Mesenchymal stem cell (in vitro differentiated cells and primary cell): ENCODE results near the gene THBS1.

Experiments
- DNase-seq: peaks from one replicate; pipeline ENCODE4 v3.0.0-alpha.2; 2013
- H2AFZ ChIP-seq: one replicate; pipeline ENCODE4 v1.6.1; 2013; ENCODE audit warnings: low read depth, mild to moderate bottlenecking, control low read depth, inconsistent platforms, low read length, moderate library complexity
- H2AK5ac ChIP-seq: 2 replicates; pipeline ENCODE4 v1.6.1; 2013; ENCODE audit warnings: low read length, moderate library complexity, mild to moderate bottlenecking, inconsistent platforms; ENCODE audit not compliant: severe bottlenecking
- H2BK120ac ChIP-seq: one replicate; pipeline ENCODE4 v1.6.1; 2013; ENCODE audit warnings: low read depth, mild to moderate bottlenecking, inconsistent platforms, low read length, moderate library complexity
- H2BK12ac ChIP-seq, 2 experiments: one replicate each; pipeline ENCODE4 v1.6.1; 2013; ENCODE audit warnings: inconsistent platforms in 2 of 2, low read length in 2 of 2, mild to moderate bottlenecking in 2 of 2, moderate library complexity in 2 of 2, control low read depth in 1 of 2
- H2BK15ac ChIP-seq: one replicate; pipeline ENCODE4 v1.6.1; 2013; ENCODE audit warnings: mild to moderate bottlenecking, low read depth, inconsistent platforms; ENCODE audit not compliant: poor library complexity, severe bottlenecking
- H2BK5ac ChIP-seq: 2 replicates; pipeline ENCODE4 v1.6.1; 2013; ENCODE audit warnings: low read depth, mild to moderate bottlenecking, low read length, control low read depth, inconsistent platforms; ENCODE audit not compliant: poor library complexity, severe bottlenecking
- H3K14ac ChIP-seq, 2 experiments: one replicate each; pipeline ENCODE4 v1.6.1; 2013; ENCODE audit warnings: inconsistent platforms in 2 of 2, low read length in 2 of 2, control low read depth in 1 of 2, mild to moderate bottlenecking in 1 of 2, moderate library complexity in 1 of 2
- H3K18ac ChIP-seq, 2 experiments: one replicate each; pipeline ENCODE4 v1.6.1; 2013; ENCODE audit warnings: inconsistent platforms in 2 of 2, low read length in 2 of 2, control low read depth in 1 of 2, low read depth in 1 of 2, mild to moderate bottlenecking in 1 of 2
- H3K23ac ChIP-seq, 2 experiments: one replicate each; pipeline ENCODE4 v1.6.1; 2013; ENCODE audit warnings: inconsistent platforms in 2 of 2, low read length in 2 of 2, mild to moderate bottlenecking in 2 of 2, moderate library complexity in 2 of 2, control low read depth in 1 of 2
- H3K27ac ChIP-seq: 2 replicates; pipeline ENCODE4 v1.5.1; 2013; ENCODE audit warnings: mild to moderate bottlenecking, moderate library complexity, low read length, control low read depth, inconsistent platforms; ENCODE audit not compliant: poor library complexity, severe bottlenecking
- H3K27me3 ChIP-seq, 2 experiments: 2 replicates each; pipeline versions ENCODE4 v1.6.1 to v1.7.0; 2013; ENCODE audit warnings: low read length in 2 of 2, mild to moderate bottlenecking in 2 of 2, moderate library complexity in 2 of 2, control low read depth in 1 of 2, inconsistent platforms in 1 of 2; ENCODE audit not compliant: control insufficient read depth in 1 of 2, insufficient read depth in 1 of 2
- H3K36me3 ChIP-seq, 2 experiments: 2 replicates each; pipeline versions ENCODE4 v1.6.1 to v1.7.0; 2013; ENCODE audit warnings: low read length in 2 of 2, control low read depth in 1 of 2, inconsistent platforms in 1 of 2, low read depth in 1 of 2, mild to moderate bottlenecking in 1 of 2; ENCODE audit not compliant: insufficient read depth in 2 of 2, control insufficient read depth in 1 of 2
- H3K4ac ChIP-seq, 2 experiments: one replicate each; pipeline ENCODE4 v1.6.1; 2013; ENCODE audit warnings: inconsistent platforms in 2 of 2, low read length in 2 of 2, mild to moderate bottlenecking in 2 of 2, moderate library complexity in 2 of 2, control low read depth in 1 of 2, low read depth in 1 of 2
- H3K4me1 ChIP-seq: 2 replicates; pipeline ENCODE4 v1.6.1; 2013; ENCODE audit warnings: low read depth, low read length, control low read depth; ENCODE audit not compliant: control insufficient read depth, insufficient read depth
- H3K4me2 ChIP-seq: 2 replicates; pipeline ENCODE4 v1.6.1; 2013; ENCODE audit warnings: low read length, mild to moderate bottlenecking, inconsistent platforms; ENCODE audit not compliant: poor library complexity, severe bottlenecking
- H3K4me3 ChIP-seq, 2 experiments: 2 replicates each; pipeline versions ENCODE4 v1.5.1 to v1.7.0; 2013; ENCODE audit warnings: low read length in 2 of 2, mild to moderate bottlenecking in 2 of 2, control low read depth in 1 of 2, low read depth in 1 of 2; ENCODE audit not compliant: insufficient read depth in 1 of 2
- H3K79me1 ChIP-seq: replicated peaks from 2 replicates; pipeline ENCODE4 v1.6.1; 2013; ENCODE audit warnings: mild to moderate bottlenecking, control low read depth, low read length, inconsistent platforms; ENCODE audit not compliant: poor library complexity, severe bottlenecking
- H3K9ac ChIP-seq: 2 replicates; pipeline ENCODE4 v1.7.0; 2013; ENCODE audit warnings: mild to moderate bottlenecking, low read length, moderate library complexity
- H3K9me3 ChIP-seq: 2 replicates; pipeline ENCODE4 v1.7.0; 2013; ENCODE audit warnings: mild to moderate bottlenecking, low read length; ENCODE audit not compliant: control insufficient read depth
- H4K8ac ChIP-seq: one replicate; pipeline ENCODE4 v1.6.1; 2013; ENCODE audit warnings: inconsistent platforms, mild to moderate bottlenecking, low read length, moderate library complexity
- H4K91ac ChIP-seq: one replicate; pipeline ENCODE4 v1.6.1; 2013; ENCODE audit warnings: mild to moderate bottlenecking, low read length, inconsistent platforms
- WGBS: methylation state at CpG from one replicate; pipeline ENCODE4 v1.1.7; 2013; ENCODE audit warnings: mixed read lengths; 5-methylcytosine and 5-hydroxymethylcytosine counted together

The THBS1 gene

GRCh38 chr15:39556461-39556860, 24.4 kb upstream of the THBS1 start:
- no peak overlapping the region for H3K18ac ChIP-seq
- H3K27ac ChIP-seq: no peak overlapping the region
- no peak overlapping the region for H4K91ac ChIP-seq
- no peak overlapping the region for H3K4me3 ChIP-seq
- no peak overlapping the region for H2AFZ ChIP-seq
- no peaks in the 10 kb centered on the region for H3K4me1 ChIP-seq
- H3K4me2 ChIP-seq: no peak overlapping the region
- no peak overlapping the region for H3K4ac ChIP-seq
- 90% methylated on average over 7 of the region's 7 CpGs for WGBS
- no peaks in the 10 kb centered on the region for H3K9me3 ChIP-seq
- no peak overlapping the region for H3K9ac ChIP-seq
- no peaks in the 10 kb centered on the region for H3K27me3 ChIP-seq
- H2BK15ac ChIP-seq: no peak overlapping the region
- DNase-seq: no peak
- no peak overlapping the region for H3K23ac ChIP-seq
- H4K8ac ChIP-seq: no peak overlapping the region
- no peak overlapping the region for H2AK5ac ChIP-seq
- no peak overlapping the region for H2BK120ac ChIP-seq
- H3K14ac ChIP-seq: no peak overlapping the region
- no peaks in the 10 kb centered on the region for H3K79me1 ChIP-seq
- no peaks in the 10 kb centered on the region for H3K36me3 ChIP-seq
- no peak overlapping the region for H2BK12ac ChIP-seq
- no peak overlapping the region for H2BK5ac ChIP-seq

GRCh38 chr15:39558421-39558820, 22.5 kb upstream of the THBS1 start:
- no peak overlapping the region for H3K9ac ChIP-seq
- H2BK120ac ChIP-seq: no peak overlapping the region
- no peak overlapping the region for H3K27ac ChIP-seq
- no peak overlapping the region for H4K8ac ChIP-seq
- no peak overlapping the region for H3K4me3 ChIP-seq
- no peak overlapping the region for H3K23ac ChIP-seq
- no peaks in the 10 kb centered on the region for H3K79me1 ChIP-seq
- peak overlapping the region; percentile 53 for H4K91ac ChIP-seq
- no peaks in the 10 kb centered on the region for H3K36me3 ChIP-seq
- no peak for DNase-seq
- H2AK5ac ChIP-seq: no peak overlapping the region
- H3K27me3 ChIP-seq: no peaks in the 10 kb centered on the region
- no peak overlapping the region for H2BK15ac ChIP-seq
- H2BK12ac ChIP-seq: no peak overlapping the region
- WGBS: 74% methylated on average over 3 of the region's 3 CpGs
- H3K4ac ChIP-seq: no peak overlapping the region
- no peak overlapping the region for H3K14ac ChIP-seq
- no peaks in the 10 kb centered on the region for H3K9me3 ChIP-seq
- H3K4me2 ChIP-seq: no peak overlapping the region
- H2BK5ac ChIP-seq: no peak overlapping the region
- no peaks in the 10 kb centered on the region for H3K4me1 ChIP-seq
- H3K18ac ChIP-seq: no peak overlapping the region
- H2AFZ ChIP-seq: no peak overlapping the region

- Histone ChIP-seq H3K36me3 (no peaks in the 10 kb centered on the region), H3K18ac (no peak overlapping the region), H2BK15ac (no peak overlapping the region), H2AK5ac (no peak overlapping the region), H3K4me2 (no peak overlapping the region), H3K4ac (no peak overlapping the region), H3K27ac (no peak overlapping the region), H2BK120ac (no peak overlapping the region), H4K8ac (no peak overlapping the region), H2BK5ac (no peak overlapping the region), H3K79me1 (no peaks in the 10 kb centered on the region), H3K9me3 (no peaks in the 10 kb centered on the region), H3K23ac (no peak overlapping the region), H3K14ac (no peak overlapping the region), H2AFZ (no peak overlapping the region), H4K91ac (no peak overlapping the region), H3K27me3 (no peaks in the 10 kb centered on the region), H3K4me3 (no peak overlapping the region), H2BK12ac (no peak overlapping the region), H3K9ac (no peak overlapping the region), H3K4me1 (peaks cover 2% of the 10 kb centered on the region)
- DNase-seq: no peak
- 92% methylated on average over 4 of the region's 4 CpGs for WGBS
Observed at GRCh38 chr15:39564972-39565665, 15.8 kb upstream of the THBS1 start.

GRCh38 chr15:39565851-39566250, 15.0 kb upstream of the THBS1 start:
- Histone ChIP-seq H3K4me3 (no peak overlapping the region), H3K9me3 (no peaks in the 10 kb centered on the region), H2BK120ac (no peak overlapping the region), H3K4ac (no peak overlapping the region), H3K4me1 (peaks cover 2% of the 10 kb centered on the region), H3K23ac (no peak overlapping the region), H3K27ac (no peak overlapping the region), H4K91ac (no peak overlapping the region), H3K27me3 (no peaks in the 10 kb centered on the region), H3K79me1 (no peaks in the 10 kb centered on the region), H2BK15ac (no peak overlapping the region), H2BK5ac (no peak overlapping the region), H4K8ac (no peak overlapping the region), H2BK12ac (no peak overlapping the region), H2AFZ (no peak overlapping the region), H3K18ac (no peak overlapping the region), H3K4me2 (no peak overlapping the region), H3K14ac (no peak overlapping the region), H2AK5ac (no peak overlapping the region), H3K9ac (no peak overlapping the region), H3K36me3 (no peaks in the 10 kb centered on the region)
- 92% methylated on average over 2 of the region's 2 CpGs for WGBS
- DNase-seq: no peak
